Dedifferentiated amniotic fluid mesenchymal stem cell (primary cell): Measurements from ENCODE around the gene HSD17B2.

Experiments used
- DNase-seq: peaks from one replicate; pipeline ENCODE4 v3.0.0-alpha.2; 2016; ENCODE audit errors: extremely low spot score

Gene HSD17B2

DNA sequence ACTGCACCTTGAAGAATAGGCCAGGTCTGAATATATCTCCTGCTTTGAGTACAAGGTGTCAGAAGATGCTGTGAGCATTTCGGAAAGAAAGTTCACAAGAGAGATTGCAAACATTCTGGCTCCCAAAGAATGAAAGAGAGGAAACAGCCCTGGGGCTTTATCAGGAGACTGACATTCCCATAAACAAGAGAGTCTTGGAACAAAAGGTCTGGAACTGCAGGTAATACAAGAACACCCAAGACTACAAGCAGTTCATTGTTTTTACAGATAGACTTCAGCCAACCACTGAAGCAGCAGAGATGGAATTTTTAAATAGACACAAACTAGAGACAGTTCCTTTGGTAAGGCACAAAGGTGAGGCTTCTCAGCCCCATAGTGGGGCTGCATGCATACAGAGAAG is 14.4 kb downstream of the HSD17B2 start:
- DNase-seq = no peak

DNA sequence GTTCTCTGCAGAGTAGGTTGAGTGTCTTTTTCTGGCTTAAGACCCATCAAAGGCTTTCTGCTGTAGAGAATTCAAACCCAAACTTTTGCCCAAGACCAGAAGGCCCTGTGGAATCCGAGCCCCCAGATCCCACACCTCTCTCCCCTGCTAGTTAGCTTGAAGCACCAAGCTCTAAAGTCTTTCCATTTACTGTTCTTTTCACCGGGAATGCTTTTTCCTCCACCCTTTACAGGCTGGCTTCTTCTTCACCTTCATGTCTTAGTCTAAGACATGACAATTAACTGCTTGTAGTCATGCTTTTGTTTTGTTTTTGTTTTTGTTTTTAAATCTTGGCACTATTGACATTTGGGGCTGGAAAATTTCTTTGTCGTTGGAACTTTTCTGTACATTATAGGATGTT is 15.5 kb downstream of the HSD17B2 start:
- no peak for DNase-seq

DNA sequence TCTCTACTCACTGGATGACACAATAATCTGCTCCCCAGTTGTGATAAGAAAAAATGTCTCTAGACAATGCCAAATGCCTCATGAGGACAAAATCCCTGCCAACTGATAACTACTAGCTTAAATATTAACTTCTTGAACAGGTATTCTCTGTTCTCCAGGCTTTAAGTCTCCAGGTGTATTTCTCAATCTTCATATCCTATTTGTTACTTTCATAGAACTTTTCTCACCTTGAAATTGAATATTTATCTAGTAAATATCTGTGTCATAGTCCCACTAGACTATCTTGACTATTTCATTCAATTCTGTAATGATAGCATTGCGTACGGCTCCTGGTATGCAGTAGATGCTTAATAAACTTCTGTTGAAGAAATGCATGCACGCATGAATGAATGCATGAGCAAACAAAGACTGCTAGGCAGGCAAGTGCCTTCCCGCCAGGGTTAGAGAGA is 15.9 kb downstream of the HSD17B2 start:
- no peak for DNase-seq

DNA sequence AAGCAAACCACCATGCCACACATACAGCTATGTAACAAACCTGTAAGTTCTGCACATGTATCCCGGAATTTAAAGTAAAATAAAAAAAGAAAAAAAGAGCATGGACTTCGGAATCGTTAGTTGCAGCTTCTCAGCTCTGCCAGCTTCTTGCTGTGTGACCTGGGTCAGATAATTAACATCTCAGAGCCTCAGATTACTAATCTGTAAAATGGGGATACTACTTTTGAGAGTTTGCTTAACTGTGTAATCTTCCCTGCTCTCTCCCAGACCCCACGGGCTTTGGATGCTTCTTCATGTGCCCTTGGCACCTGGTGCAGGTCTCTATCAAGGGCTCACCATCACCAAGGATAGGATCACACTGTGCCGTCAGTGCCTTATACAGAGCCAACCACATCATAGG is 16.6 kb downstream of the HSD17B2 start:
- no peak for DNase-seq

DNA sequence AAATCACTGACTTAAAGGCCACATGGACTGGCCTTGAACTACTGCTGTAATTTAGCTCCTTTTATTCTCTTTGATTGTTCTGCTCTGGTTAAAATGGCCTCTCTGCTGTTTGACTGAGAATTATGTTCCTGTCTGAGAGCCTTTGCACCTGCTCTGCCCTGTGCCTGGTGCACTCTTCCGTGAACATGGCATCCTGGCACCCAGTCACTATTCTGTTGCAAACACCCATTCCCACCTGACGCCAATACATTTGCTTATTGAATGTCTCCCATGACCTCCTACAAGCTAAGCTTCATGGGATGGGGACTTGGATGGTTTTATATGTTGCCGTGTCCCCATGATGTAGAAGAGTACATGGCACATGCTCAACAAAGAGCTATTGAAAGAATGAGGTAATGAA is 20.1 kb downstream of the HSD17B2 start:
- no peak for DNase-seq

DNA sequence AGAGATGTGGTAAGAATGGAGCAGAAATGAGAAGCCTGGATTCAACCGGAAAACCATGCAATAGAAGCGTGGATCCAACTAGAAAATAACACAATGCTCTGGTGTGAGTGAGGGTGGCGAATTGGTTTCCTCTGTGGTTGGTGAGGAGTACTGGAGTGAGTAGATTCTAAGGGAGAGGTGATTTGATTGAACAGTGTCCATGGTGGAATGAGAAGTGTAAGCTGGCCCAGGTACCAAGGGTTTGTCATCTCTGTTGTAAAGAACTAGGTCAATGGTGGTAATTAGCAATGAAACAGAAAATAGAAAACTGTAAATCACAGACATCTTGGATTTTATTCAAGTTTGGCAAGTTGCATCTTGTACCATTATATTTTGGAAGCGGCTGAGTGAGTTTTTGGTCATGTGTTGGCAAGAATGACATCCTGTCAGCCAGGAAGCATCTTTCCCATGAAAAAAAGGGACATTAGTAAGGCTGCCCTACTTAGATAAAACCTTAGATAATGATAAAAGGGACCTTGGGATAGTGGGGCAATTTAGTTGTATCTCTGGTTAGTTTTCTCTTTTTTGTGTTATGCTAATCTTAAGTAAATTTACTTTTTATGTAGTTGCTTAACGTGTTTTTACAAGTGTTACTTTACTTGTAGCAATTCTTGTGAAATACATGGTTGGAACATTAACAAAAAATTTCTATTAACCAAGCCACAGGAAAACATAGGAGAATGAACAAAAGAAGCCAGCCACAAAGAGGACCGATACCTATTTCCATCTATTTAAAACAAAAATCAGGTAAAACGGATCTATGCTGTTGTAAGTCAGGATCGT is 20.9 kb downstream of the HSD17B2 start:
- DNase-seq = no peak

DNA sequence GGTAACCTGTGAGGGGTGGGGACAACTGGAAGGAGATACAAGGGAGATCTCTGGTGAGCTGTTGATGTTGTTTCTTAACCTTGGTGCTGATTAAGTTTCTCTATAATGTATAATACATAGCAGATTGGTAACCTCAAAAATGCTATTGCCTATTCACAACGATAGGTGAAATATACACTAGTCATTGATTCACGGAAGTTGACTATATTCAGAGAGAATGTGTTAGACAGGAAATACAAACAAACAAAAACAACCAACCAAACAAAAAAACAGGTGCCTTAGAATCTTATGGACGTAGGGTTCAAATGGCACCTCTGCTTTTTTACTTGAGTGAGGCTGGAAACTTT is 21.5 kb downstream of the HSD17B2 start:
- no peak for DNase-seq

DNA sequence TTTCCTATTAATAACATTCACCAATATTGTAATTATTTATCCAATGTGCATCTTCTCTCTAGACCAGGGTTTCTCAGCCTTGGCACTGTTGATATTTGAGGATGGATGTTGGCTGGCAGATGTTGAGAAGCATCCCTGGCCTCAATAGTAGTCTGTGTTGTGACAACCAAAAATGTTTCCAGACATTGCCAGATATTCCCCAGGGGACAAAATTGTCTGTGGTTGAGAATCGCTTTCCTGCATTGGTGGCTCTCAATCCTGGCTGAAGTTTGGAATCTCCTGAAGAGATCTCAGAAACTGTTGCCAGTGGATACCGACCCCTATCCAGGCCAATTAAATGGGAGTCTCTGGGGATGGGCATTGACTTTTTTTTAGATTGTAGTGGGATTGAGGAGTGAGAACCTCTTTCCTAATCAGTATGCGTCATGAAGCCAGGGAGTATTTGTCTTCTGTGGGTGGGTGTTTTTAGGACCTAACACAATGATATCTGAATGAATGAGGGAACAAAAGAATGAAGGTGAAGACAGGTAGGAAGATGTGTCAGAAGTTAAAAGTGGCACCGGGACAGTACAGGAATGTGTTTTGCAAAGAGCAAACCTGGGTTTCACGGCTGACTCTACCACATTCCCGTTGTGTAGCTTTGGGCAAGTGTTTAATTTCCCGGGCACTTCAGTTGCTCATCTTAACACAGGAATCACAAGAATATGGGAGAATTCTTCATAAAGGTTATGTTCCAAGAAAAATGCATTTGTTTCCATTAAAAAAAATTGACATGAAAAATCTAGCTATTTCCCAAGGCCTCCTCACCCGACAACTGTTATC is 24.3 kb downstream of the HSD17B2 start:
- no peak for DNase-seq

DNA sequence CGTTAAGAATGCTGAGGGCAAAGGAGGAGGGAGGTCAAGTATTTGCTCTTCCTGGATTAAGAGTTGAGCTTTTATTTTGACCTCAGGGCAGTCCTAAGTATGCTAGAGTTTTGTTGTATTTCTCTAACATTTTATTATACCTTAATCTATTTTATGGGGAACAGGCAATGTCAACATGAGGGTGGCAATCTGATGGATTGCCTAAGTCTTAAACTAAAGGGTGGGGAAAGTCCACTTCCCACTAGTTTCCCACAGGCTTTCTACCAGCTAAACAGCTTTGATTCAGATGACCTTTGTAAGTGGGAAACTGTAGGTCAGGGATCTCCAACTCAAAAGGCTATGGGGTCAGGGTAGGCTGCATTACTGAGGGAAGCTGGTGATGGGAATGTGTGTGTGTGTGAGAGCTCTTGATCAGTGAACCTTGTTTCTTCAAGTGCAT is 24.9 kb downstream of the HSD17B2 start:
- DNase-seq = no peak

DNA sequence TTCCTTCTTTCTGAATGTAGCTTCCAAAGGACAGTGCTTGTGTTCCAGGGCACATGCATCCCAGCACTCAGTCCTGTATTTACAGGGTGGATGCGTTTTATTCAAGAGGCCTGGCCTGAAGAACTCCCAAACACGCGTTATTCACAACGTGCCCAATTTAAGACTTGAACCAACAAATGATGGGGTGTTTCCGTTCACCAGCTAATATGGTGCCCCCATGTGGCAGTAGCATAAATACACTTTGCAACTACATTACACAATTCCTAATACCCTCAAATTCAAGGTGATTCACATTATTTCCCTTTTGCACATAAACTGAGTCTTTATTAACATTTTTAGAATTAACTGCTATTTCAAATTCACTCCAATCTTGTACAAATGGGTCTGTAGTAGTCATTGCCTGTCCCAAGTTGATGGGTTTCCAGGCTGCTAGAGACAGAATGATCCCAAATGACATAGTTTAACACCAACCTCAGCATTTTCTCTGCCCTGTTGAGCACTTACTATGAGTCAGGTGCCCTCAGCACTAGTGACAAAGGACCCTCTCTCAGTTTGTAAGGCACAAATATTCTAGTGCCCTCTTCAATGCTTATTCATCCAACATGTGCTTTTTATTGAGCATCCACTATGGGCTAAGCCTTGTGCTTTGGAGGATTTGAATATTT is 26.9 kb downstream of the HSD17B2 start:
- DNase-seq = no peak

DNA sequence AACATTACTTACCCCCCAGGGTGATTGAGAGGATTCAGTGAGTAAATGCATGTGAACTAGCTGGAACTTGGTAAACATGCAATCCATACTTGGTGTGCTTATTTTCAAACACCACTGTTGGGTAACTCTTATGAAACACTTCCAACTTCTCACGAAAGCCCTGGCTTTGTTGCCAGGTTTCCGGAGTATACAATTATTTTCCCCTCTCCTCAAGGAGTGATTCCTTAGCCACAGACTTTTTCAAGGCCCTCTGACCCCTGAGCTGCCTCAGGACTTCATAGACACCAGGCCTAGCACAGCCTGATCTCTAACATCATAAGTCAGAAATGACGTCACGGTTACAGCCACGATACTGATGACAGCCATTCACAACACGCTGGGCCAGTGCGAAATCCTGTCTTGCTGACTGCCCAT is 27.6 kb downstream of the HSD17B2 start:
- no peak for DNase-seq

DNA sequence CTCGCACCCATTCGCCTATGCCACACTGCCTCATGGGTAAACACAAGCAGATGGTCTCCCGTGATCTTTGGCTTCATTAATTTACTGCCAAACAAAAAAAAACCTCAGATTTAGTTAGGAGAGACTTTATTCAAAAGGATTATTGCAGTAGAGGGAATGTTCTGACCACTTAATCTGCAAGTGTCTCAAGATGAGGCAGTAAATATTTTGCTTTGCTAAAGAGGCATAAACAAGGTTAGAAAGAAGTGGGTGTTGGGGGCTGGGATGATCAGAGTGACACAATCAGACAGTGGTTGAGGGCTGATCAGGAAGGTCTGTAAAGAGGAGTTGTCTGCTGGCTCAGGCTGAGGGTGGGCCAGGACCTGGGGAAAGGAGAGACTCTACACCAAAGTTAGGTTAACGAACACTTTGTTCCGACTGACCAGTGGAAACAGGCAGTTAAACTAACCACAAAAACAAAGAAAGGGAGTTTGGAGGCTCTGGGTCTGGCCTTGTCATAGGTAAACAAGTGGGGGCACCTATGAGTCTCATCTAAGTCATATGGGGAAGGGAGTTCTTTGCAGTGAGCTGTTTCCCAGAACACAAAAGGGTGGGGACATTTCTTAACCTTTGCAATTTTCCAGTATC is 28.5 kb downstream of the HSD17B2 start:
- no peak for DNase-seq

DNA sequence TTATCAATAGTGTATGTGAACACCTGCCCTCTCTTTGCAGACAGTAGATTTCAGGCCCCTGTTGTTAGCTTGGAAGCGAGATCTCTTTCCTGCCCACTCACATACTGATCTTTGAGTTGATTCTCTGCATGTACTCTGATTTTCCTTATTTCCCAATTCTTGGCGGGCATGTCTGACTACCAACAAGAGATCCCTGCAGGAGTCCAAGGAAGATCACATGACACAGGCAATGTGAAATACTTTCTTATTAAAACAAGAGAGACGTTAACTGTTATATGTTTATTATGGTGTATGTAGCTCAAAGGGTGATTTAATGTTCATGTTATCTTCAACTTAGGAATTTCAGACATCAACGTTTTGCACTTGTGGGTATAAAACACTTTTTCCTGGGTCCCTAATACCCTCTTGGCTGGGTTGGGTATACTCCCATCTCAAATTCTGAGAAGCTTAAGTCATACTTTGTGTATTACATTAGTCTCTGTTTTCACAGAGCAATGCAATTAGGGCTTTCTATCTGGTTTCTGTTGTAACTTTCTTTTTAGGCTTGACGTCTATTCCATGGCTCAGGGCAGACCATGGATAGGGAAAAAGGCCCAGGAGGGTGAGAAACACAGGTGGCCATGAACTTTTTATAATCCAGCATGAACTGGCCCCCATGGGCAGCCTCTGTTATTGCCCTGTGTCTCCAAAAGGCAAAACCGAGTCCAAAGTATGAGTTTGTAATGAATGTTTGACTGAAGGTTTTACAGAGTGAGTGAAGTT is 32.2 kb downstream of the HSD17B2 start:
- DNase-seq = peak; percentile 68

DNA sequence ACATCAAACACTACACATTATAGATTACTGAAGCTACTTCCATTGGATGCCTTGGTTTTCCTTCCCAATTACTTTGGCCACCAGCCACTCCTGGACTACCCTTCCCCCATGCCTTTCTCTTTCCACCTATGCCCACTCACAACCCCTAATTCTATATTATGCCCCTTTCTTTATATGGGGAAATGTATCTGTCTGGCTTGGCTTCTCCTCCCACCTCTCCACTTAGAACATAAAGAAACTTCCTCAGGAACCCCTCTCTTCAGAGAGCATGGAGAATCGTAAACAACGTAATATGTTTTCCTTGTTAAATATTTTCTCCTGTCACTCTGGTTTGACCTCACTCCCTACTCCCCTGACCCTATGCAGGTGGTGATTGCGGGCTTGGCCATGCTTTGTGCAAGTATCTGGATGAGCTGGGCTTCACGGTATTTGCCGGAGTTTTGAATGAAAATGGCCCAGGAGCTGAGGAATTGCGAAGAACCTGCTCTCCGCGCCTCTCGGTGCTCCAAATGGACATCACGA is 32.8 kb downstream of the HSD17B2 start:
- DNase-seq = no peak

DNA sequence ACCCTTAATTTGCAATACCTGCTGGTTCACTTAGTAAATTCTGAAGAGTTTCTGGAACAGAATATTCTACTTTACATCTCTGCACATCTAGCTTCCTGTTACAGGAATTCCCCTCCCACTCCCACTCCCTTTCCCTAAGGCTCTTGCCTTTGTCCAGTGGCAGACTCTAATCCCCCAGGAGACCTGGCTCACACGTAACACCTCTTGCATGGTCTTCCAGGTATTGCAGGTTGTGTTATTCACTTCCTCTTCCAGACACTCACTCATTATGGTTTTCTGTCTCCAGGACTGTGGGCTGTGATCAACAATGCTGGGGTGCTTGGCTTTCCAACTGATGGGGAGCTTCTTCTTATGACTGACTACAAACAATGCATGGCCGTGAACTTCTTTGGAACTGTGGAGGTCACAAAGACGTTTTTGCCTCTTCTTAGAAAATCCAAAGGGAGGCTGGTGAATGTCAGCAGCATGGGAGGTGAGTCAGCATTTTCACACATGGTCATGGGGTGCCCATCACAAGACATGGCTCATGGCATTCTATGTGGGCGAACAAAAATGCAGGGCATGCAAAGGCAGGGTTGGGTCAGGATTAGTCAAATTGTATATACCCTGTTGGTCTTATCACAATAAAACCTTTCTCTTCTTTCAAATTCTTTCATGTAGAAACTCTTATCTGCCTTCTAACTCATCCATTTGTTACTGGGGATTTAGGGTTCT is 35.8 kb downstream of the HSD17B2 start:
- peak; percentile 81 for DNase-seq

DNA sequence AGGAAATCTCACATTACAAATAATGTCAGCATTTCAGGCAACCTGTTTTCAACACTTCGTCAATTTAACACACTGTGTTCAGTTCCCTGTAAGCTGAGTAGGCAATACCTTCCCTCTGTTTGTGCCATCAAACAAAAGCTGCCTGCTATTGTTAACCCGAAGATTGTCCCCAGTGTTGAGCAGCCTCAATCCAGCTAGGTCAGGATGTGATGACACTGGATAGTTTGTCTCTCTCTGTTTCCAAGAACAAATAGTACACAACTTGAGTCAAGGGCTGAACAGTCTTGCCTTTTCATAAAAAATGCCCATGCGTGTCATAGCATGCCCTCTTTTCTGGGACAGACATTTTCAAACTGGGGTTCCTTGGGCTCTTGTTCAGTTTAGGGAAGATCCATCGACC is 36.4 kb downstream of the HSD17B2 start:
- DNase-seq = no peak

DNA sequence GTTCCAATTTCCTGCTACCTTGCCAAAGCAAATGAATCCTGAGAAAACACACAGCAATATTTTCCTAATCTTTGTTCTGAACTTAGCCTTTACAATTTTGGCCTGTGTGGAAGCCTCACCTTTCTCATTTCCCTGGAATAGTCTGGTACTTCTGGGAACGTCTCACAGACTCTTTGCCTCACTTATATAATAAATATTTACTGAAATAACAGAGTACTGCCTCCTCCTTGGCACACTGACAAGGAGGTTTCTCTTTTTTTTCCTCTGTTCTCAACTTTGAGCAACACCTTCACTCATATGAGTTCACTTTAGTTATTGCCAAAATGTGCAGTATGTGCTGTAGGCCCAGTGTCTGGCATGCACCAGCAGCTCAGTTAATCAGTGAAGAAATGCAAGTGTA is 37.3 kb downstream of the HSD17B2 start:
- no peak for DNase-seq

DNA sequence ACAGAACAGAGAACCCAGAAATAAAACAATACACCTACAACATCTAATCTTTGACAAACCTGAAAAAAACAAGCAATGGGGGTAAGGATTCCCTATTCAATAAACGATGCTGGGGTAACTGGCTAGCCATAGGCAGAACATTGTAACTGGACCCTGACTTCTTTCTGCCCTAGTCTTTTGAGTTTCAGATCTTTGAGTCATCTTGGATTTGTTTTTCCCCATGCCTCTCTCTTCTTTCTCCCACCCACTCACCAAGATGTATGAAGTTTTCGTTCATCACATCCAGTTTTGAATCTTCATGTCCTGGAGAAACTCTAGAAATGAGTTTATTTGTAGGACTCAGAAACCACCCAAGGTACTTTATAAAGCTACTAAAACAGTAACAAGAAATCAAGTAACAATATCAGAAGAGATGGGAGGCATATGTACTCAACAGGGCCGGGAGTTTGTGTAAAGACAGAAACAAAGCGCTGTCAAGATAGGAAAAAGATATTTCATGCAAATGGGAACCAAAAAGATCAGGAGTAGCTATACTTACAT is 39.0 kb downstream of the HSD17B2 start:
- no peak for DNase-seq

DNA sequence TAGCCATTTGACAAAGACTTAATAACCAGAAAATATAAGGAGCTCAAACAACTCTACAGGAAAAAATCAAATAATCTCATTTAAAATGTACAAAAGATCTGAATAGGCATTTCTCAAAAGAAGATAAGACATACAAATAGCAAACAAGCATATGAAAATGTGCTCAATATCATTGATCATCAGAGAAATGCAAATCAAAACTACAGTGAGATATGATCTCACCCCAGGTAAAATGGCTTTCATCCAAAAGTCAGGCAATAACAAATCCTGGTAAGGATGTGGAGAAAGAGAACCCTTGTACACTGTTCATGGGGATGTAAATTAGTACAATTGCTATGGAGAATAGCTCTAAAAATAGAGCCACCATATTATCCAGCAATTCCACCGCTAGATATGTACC is 43.1 kb downstream of the HSD17B2 start:
- no peak for DNase-seq

DNA sequence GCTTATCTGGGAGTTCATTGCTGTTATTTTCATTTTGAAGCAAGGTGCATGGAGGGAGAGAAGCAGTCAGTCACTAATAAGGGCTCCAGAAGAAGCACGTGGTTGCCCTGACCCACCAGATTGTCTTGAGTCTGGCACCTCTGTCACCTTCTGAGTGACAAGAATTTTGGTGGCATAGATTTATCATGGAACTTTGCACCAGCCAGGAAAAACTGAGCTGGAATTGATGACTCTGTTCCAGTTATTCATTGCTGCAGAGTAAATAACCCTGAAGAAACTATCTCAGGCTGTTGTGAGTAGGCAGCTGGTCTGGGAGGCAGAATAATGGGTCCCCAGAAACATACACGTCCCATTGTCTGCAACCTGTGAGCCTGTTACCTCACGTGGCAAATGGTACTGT is 44.8 kb downstream of the HSD17B2 start:
- DNase-seq = no peak
